HL-60 (cell line): ENCODE measurements around the gene NYAP1.
"Not testable (repeated sequence)": the region's sequence is repeated elsewhere in the genome, so short reads cannot be mapped to it uniquely, and the experiment has no call there.

Experiments used
- DNase-seq, 2 experiments: peaks; one replicate each; pipeline ENCODE4 v3.0.0-alpha.2; 2010 to 2020; ENCODE audit warnings: low read depth in 1 of 2, low spot score in 1 of 2
- H3K27ac ChIP-seq: fragments of 250-450 bp; sonication (Bioruptor Pico); replicated peaks from 2 replicates; pipeline ENCODE4 v1.5.1; 2020; ENCODE audit warnings: mild to moderate bottlenecking, moderate library complexity
- H3K27me3 ChIP-seq: fragments of 250-450 bp; sonication (Bioruptor Pico); 2 replicates; pipeline ENCODE4 v1.5.1; 2021; ENCODE audit warnings: mild to moderate bottlenecking, moderate library complexity; ENCODE audit not compliant: insufficient read depth, poor library complexity, severe bottlenecking
- H3K4me3 ChIP-seq: replicated peaks from 2 replicates; pipeline ENCODE4 v1.5.1; 2011; ENCODE audit warnings: mild to moderate bottlenecking, control low read depth, low read length; ENCODE audit not compliant: insufficient read depth
- CTCF ChIP-seq: IDR thresholded peaks from one replicate; pipeline ENCODE4 v1.5.1; 2011; ENCODE audit warnings: low read length, control low read depth, inconsistent platforms; ENCODE audit not compliant: insufficient read depth
- GABPA ChIP-seq: IDR thresholded peaks from 2 replicates; pipeline ENCODE4 v1.6.1; 2012; ENCODE audit warnings: low read depth
- POLR2AphosphoS5 ChIP-seq: IDR thresholded peaks from 2 replicates; pipeline ENCODE4 v1.6.1; 2012; ENCODE audit warnings: low read depth
- REST ChIP-seq: IDR thresholded peaks from 2 replicates; pipeline ENCODE4 v1.6.1; 2012; ENCODE audit warnings: low read depth; ENCODE audit not compliant: insufficient replicate concordance
- SPI1 ChIP-seq: IDR thresholded peaks from 2 replicates; pipeline ENCODE4 v1.6.1; 2012; ENCODE audit warnings: low read depth, mild to moderate bottlenecking, borderline replicate concordance

The NYAP1 gene

GRCh38 chr7:100446040-100446439, 37.7 kb upstream of the NYAP1 start:
- TF ChIP-seq REST = no peak
- Histone ChIP-seq H3K4me3 (no peak overlapping the region), H3K27ac (no peak overlapping the region), H3K27me3 (no peaks in the 10 kb centered on the region)
- no peak for DNase-seq

DNA sequence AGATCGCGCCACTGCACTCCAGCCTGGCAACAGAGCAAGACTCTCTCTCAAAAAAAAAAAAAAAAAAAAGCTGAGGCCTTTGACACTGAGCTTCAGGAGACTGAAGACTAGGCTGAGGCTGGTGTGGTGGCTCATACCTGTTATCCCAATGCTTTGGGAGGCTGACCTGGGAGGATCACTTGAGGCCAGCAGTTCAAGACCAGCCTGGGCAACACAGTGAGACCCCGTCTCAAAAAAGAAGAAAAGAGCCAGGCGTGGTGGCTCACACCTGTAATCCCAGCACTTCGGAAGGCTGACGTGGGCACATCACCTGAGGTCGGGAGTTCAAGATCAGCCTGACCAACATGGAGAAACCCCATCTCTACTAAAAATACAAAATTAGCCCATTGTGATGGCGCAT, 36.4 kb upstream of the NYAP1 start:
- not testable (repeated sequence) for DNase-seq, H3K27ac ChIP-seq, H3K27me3 ChIP-seq, H3K4me3 ChIP-seq

- TF ChIP-seq SPI1 = no peak
- no peak for TF ChIP-seq GABPA
- no peak for TF ChIP-seq REST
- no peak for TF ChIP-seq CTCF
- no peak for TF ChIP-seq POLR2AphosphoS5
- DNase-seq = no peak
- Histone ChIP-seq H3K4me3 (no peak overlapping the region), H3K27ac (no peak overlapping the region), H3K27me3 (no peaks in the 10 kb centered on the region)
Observed at GRCh38 chr7:100449190-100449795, 34.4 kb upstream of the NYAP1 start.

DNA sequence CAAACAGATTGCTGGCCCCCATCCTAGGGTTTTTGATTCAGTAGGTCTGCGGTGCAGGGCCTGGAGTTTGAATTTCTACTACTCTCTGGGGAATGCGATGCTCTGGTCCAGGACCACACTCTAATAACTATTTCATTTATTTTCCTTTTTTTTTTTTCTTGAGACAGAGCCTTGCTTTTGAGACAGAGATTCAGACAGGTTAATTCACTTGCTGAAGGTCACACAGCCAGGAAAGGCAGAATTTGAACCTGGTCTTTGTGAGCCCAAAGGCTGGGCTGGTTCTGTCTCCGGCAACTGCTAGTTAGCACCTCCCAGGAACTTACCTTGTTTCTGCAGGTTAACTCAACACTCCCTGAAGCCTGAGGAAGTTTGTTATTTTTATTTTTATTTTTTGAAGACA, 31.2 kb upstream of the NYAP1 start:
- no peak overlapping the region for H3K4me3 ChIP-seq
- no peak for DNase-seq
- no peak overlapping the region for H3K27ac ChIP-seq
- no peaks in the 10 kb centered on the region for H3K27me3 ChIP-seq
- TF ChIP-seq POLR2AphosphoS5 (no peak), GABPA (no peak), SPI1 (no peak), REST (no peak), CTCF (no peak)

DNA sequence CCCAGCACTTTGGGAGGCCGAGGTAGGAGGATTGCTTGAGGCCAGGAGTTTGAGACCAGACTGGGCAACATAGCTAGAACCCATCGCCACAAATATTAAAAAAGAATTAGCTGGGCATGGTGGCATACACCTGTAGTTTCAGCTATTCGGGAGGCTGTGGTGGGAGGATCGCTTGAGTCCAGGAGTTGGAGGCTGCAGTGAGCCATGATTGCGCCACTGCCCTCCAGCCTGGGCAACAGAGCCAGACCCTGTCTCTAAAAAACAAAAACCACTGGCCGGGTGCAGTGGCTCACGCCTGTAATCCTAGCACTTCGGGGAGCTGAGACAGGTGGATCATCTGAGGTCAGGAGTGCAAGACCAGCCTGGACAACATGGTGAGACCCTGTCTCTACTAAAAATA, 29.9 kb upstream of the NYAP1 start:
- not testable (repeated sequence) for H3K27me3 ChIP-seq, H3K4me3 ChIP-seq, DNase-seq, H3K27ac ChIP-seq
